PC-3 (cell line): ENCODE results near the gene MBLAC1.

Source experiments
- EZH2 ChIP-seq: fragments of 300-600 bp; sonication (generic); IDR thresholded peaks from one replicate; pipeline ENCODE4 v1.6.1; 2017; ENCODE audit warnings: antibody characterized with exemption, mild to moderate bottlenecking, low read length; ENCODE audit not compliant: unreplicated experiment
- EZH2phosphoT487 ChIP-seq: fragments of 300-600 bp; sonication (generic); IDR thresholded peaks from 2 replicates; pipeline ENCODE4 v1.6.1; 2018; ENCODE audit warnings: mild to moderate bottlenecking, antibody characterized with exemption, low read length, borderline replicate concordance
- TF ChIP-seq, protein P1 (sequence below): fragments of 300-600 bp; sonication (generic); conservative IDR thresholded peaks from 2 replicates; pipeline ENCODE4 v1.5.1; 2017; ENCODE audit warnings: antibody characterized with exemption, low read depth, mild to moderate bottlenecking, low read length

DNA sequence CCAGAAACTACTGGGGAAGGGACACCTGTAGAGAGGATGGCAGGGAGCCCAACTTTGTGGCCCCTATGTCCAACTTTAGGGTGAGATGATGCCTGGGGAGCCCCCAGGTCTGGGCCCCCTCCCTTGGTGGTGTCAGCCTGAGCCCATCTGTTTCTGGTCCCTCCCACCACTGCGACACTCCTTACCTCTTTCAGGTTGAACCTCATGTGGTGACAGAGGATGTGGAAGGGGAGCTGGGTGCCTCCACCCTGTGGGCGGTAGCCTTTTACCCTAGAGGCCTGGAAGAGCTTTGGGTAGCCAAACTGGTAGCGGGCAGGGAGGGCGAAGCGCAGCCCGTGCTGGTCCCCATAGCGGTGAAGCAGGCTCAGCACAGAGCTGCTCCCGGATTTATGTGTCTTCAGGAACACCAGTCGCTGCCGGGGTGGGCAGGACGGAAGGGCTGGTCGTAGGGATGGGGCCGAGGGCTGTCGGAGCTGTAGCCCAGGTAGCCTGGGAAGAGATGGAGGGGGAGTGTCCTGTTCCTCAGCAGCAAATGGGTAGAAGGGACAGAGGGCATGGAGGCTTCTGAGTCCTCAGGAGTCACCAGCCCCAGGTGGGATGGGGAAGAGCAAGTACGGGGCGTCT is 39.7 kb downstream of the MBLAC1 start:
- TF ChIP-seq, protein P1, sequence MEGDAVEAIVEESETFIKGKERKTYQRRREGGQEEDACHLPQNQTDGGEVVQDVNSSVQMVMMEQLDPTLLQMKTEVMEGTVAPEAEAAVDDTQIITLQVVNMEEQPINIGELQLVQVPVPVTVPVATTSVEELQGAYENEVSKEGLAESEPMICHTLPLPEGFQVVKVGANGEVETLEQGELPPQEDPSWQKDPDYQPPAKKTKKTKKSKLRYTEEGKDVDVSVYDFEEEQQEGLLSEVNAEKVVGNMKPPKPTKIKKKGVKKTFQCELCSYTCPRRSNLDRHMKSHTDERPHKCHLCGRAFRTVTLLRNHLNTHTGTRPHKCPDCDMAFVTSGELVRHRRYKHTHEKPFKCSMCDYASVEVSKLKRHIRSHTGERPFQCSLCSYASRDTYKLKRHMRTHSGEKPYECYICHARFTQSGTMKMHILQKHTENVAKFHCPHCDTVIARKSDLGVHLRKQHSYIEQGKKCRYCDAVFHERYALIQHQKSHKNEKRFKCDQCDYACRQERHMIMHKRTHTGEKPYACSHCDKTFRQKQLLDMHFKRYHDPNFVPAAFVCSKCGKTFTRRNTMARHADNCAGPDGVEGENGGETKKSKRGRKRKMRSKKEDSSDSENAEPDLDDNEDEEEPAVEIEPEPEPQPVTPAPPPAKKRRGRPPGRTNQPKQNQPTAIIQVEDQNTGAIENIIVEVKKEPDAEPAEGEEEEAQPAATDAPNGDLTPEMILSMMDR: no peak
- TF ChIP-seq EZH2 (no peak), EZH2phosphoT487 (no peak)
